HG02763 (cell line): ENCODE data around the gene MYO1E.
"Not testable (repeated sequence)": the region's sequence is repeated elsewhere in the genome, so short reads cannot be mapped to it uniquely, and the experiment has no call there.

Experiments
- ATAC-seq: cut with Tn5 transposase; IDR thresholded peaks from one replicate; pipeline ENCODE4 v1.9.1; 2021; ENCODE audit warnings: mild to moderate bottlenecking, moderate library complexity; ENCODE audit not compliant: unreplicated experiment

The MYO1E gene

GRCh38 chr15:59296181-59296617, 76.5 kb downstream of the MYO1E start:
- no peak for ATAC-seq

- ATAC-seq: no peak
Observed at GRCh38 chr15:59295261-59296001, 77.2 kb downstream of the MYO1E start.

- ATAC-seq: no peak
Observed at GRCh38 chr15:59294574-59295260, 78.0 kb downstream of the MYO1E start.

GRCh38 chr15:59292442-59293151, 80.1 kb downstream of the MYO1E start:
- ATAC-seq: no peak

GRCh38 chr15:59291213-59291549, 81.5 kb downstream of the MYO1E start:
- no peak for ATAC-seq

- ATAC-seq: no peak
Observed at GRCh38 chr15:59290295-59291212, 82.1 kb downstream of the MYO1E start.

- no peak for ATAC-seq
Observed at GRCh38 chr15:59289574-59289973, 83.1 kb downstream of the MYO1E start.

- ATAC-seq: no peak
Observed at GRCh38 chr15:59283717-59284391, 88.8 kb downstream of the MYO1E start.

- no peak for ATAC-seq
Observed at GRCh38 chr15:59282515-59283337, 89.9 kb downstream of the MYO1E start.

- no peak for ATAC-seq
Observed at GRCh38 chr15:59281699-59282098, 91.0 kb downstream of the MYO1E start.

- no peak for ATAC-seq
Observed at GRCh38 chr15:59280855-59281254, 91.8 kb downstream of the MYO1E start.

GRCh38 chr15:59280292-59280691, 92.4 kb downstream of the MYO1E start:
- not testable (repeated sequence) for ATAC-seq

- no peak for ATAC-seq
Observed at GRCh38 chr15:59279023-59279422, 93.6 kb downstream of the MYO1E start.

GRCh38 chr15:59278120-59278519, 94.6 kb downstream of the MYO1E start:
- ATAC-seq: no peak

GRCh38 chr15:59276225-59277178, 96.2 kb downstream of the MYO1E start:
- no peak for ATAC-seq

GRCh38 chr15:59274126-59274970, 98.3 kb downstream of the MYO1E start:
- no peak for ATAC-seq

- no peak for ATAC-seq
Observed at GRCh38 chr15:59273234-59273633, 99.4 kb downstream of the MYO1E start.
